HepG2 (cell line): ENCODE results near the gene SFXN5. TPM values are rescaled to one million over a fixed set of nuclear protein-coding genes. Genes with fewer than 3 reads are reported as not detected.

Experiments used
- ATF7-NPFF ChIP-seq: sonication (generic); formaldehyde crosslinking; IDR thresholded peaks from 2 replicates; pipeline ENCODE4 v1.8.1; 2023; ENCODE audit warnings: mild to moderate bottlenecking, low read depth, missing genetic modification reagents, moderate library complexity
- CHCHD3 ChIP-seq: sonication (generic); formaldehyde crosslinking; IDR thresholded peaks from 2 replicates; pipeline ENCODE4 v1.8.0; 2022; ENCODE audit warnings: mild to moderate bottlenecking, missing genetic modification reagents, moderate library complexity
- CREM ChIP-seq, 2 experiments: sonication (generic) in 1 of 2; formaldehyde crosslinking in 1 of 2; IDR thresholded peaks; 2 replicates each; pipeline versions ENCODE4 v1.4.0 to v1.6.1; 2016 to 2020; ENCODE audit warnings: antibody characterized with exemption in 1 of 2, mild to moderate bottlenecking in 1 of 2, missing genetic modification reagents in 1 of 2
- FOXC1 ChIP-seq: sonication (generic); formaldehyde crosslinking; IDR thresholded peaks from 2 replicates; pipeline ENCODE4 v1.8.0; 2022; ENCODE audit warnings: mild to moderate bottlenecking, missing genetic modification reagents, borderline replicate concordance
- HNRNPLL ChIP-seq: fragments of 200-400 bp; formaldehyde crosslinking; IDR thresholded peaks from 2 replicates; pipeline ENCODE4 v1.6.1; 2017; ENCODE audit warnings: mild to moderate bottlenecking, low read depth, low read length; ENCODE audit not compliant: poor library complexity, severe bottlenecking
- KAT8 ChIP-seq: IDR thresholded peaks from 2 replicates; pipeline ENCODE4 v1.6.1; 2016; ENCODE audit warnings: missing genetic modification reagents, missing compliant biosample characterization
- MYC ChIP-seq: sonication (generic); formaldehyde crosslinking; IDR thresholded peaks from 2 replicates; pipeline ENCODE4 v1.9.0; 2021; ENCODE audit warnings: missing genetic modification reagents, borderline replicate concordance
- PREB ChIP-seq: sonication (generic); formaldehyde crosslinking; IDR thresholded peaks from 2 replicates; pipeline ENCODE4 v1.4.0; 2020; ENCODE audit warnings: missing genetic modification reagents
- RNF2 ChIP-seq: fragments of 450-650 bp; conservative IDR thresholded peaks from 2 replicates; pipeline ENCODE4 v1.6.1; 2016; ENCODE audit warnings: low read depth
- RXRA ChIP-seq: sonication (generic); formaldehyde crosslinking; IDR thresholded peaks from 2 replicates; pipeline ENCODE4 v1.5.1; 2020; ENCODE audit warnings: missing genetic modification reagents
- SATB2 ChIP-seq: sonication (generic); formaldehyde crosslinking; IDR thresholded peaks from 2 replicates; pipeline ENCODE4 v1.5.0; 2020; ENCODE audit warnings: missing genetic modification reagents
- SKI ChIP-seq: fragments of 450-650 bp; IDR thresholded peaks from one replicate; pipeline ENCODE4 v1.6.1; 2018; ENCODE audit warnings: mild to moderate bottlenecking; ENCODE audit not compliant: partially characterized antibody
- TOPORS ChIP-seq: sonication (generic); formaldehyde crosslinking; IDR thresholded peaks from 2 replicates; pipeline ENCODE4 v1.8.0; 2023; ENCODE audit warnings: mild to moderate bottlenecking, missing genetic modification reagents
- ZBTB7B ChIP-seq: sonication (generic); formaldehyde crosslinking; IDR thresholded peaks from 2 replicates; pipeline ENCODE4 v1.4.0; 2020; ENCODE audit warnings: missing genetic modification reagents
- ZFP36 ChIP-seq: fragments of 150-350 bp; IDR thresholded peaks from 2 replicates; pipeline ENCODE4 v1.6.1; 2018; ENCODE audit warnings: borderline replicate concordance, low read length, low read depth; ENCODE audit not compliant: partially characterized antibody
- ZNF121 ChIP-seq: sonication (generic); formaldehyde crosslinking; IDR thresholded peaks from 2 replicates; pipeline ENCODE4 v1.5.0; 2020; ENCODE audit warnings: mild to moderate bottlenecking, missing genetic modification reagents
- ZNF451 ChIP-seq: sonication (generic); formaldehyde crosslinking; IDR thresholded peaks from 2 replicates; pipeline ENCODE4 v1.5.0; 2020; ENCODE audit warnings: mild to moderate bottlenecking, missing genetic modification reagents
- ZNF510 ChIP-seq: sonication (generic); formaldehyde crosslinking; IDR thresholded peaks from 2 replicates; pipeline ENCODE4 v1.4.0; 2020; ENCODE audit warnings: low read depth, mild to moderate bottlenecking, missing genetic modification reagents
- ZNF670 ChIP-seq: sonication (generic); formaldehyde crosslinking; IDR thresholded peaks from 2 replicates; pipeline ENCODE4 v1.8.0; 2022; ENCODE audit warnings: mild to moderate bottlenecking, missing genetic modification reagents, borderline replicate concordance
- ZNF747 ChIP-seq: sonication (generic); formaldehyde crosslinking; IDR thresholded peaks from 2 replicates; pipeline ENCODE4 v1.8.1; 2023; ENCODE audit warnings: missing genetic modification reagents, mild to moderate bottlenecking, borderline replicate concordance
- ZNF776 ChIP-seq: sonication (generic); formaldehyde crosslinking; IDR thresholded peaks from 2 replicates; pipeline ENCODE4 v1.4.0; 2020; ENCODE audit warnings: mild to moderate bottlenecking, missing genetic modification reagents
- ZNF841 ChIP-seq: sonication (generic); formaldehyde crosslinking; IDR thresholded peaks from 2 replicates; pipeline ENCODE4 v1.8.1; 2023; ENCODE audit warnings: missing genetic modification reagents, borderline replicate concordance
- ZNF879 ChIP-seq: sonication (generic); formaldehyde crosslinking; IDR thresholded peaks from 2 replicates; pipeline ENCODE4 v1.8.1; 2023; ENCODE audit warnings: missing genetic modification reagents
- polyA plus RNA-seq, 8 experiments: library from polyadenylated mRNA; depleted of rRNA in 3 of 8; stranded (reverse) in 7 of 8; unstranded in 1 of 8; fragments of >200 nt; fragmentation: Illumina TruSeq in 4 of 8; extraction: Trizol in 4 of 8; gene quantifications; 2 replicates each; pipeline versions ENCODE4 v1.2.1 to v1.2.3, GENCODE V29; 2011 to 2016; ENCODE audit warnings: low read depth in 4 of 8, missing spikeins in 1 of 8, mixed read lengths in 1 of 8; ENCODE audit not compliant: insufficient read depth in 1 of 8
- total RNA-seq, 5 experiments: library from RNA; depleted of rRNA; stranded (reverse); fragments of >200 nt; fragmentation: Illumina TruSeq; extraction: Trizol; gene quantifications; 2 replicates each; pipeline ENCODE4 v1.2.3, GENCODE V29; 2016; ENCODE audit warnings: low read depth in 1 of 5
- TF ChIP-seq, protein P1 (sequence below): IDR thresholded peaks from 2 replicates; pipeline ENCODE4 v1.6.1; 2016; ENCODE audit warnings: missing compliant biosample characterization, missing genetic modification reagents, borderline replicate concordance
- TF ChIP-seq, protein P2 (sequence below): IDR thresholded peaks from 2 replicates; pipeline ENCODE4 v1.6.1; 2016; ENCODE audit warnings: missing genetic modification reagents, missing compliant biosample characterization
- TF ChIP-seq, protein P3 (sequence below): sonication (generic); formaldehyde crosslinking; IDR thresholded peaks from 2 replicates; pipeline ENCODE4 v1.5.0; 2020; ENCODE audit warnings: mild to moderate bottlenecking, missing genetic modification reagents
- TF ChIP-seq, protein P4 (sequence below): sonication (generic); formaldehyde crosslinking; IDR thresholded peaks from 2 replicates; pipeline ENCODE4 v1.4.0; 2020; ENCODE audit warnings: mild to moderate bottlenecking, low read depth, missing genetic modification reagents

SFXN5 gene
- total and polyA plus RNA-seq, 2 of the 13 experiments (the other 11 are each of a cell fraction or from before 2014, with no cell fraction given) = 34.9 to 37.4 TPM

GRCh38 chr2:73072129-73072395 is 550 bp upstream of the SFXN5 start (continued):
- TF ChIP-seq ZNF747 (CRISPR knock-in tag) = no peak
- TF ChIP-seq PREB (CRISPR knock-in tag) = no peak
- 0 out of 2 replicates have a peak, but pooled peaks have one; percentile 27 for TF ChIP-seq MYC
- TF ChIP-seq ZNF121 (CRISPR knock-in tag) = no peak
- TF ChIP-seq ZNF670 (CRISPR knock-in tag) = no peak
- 0 out of 2 replicates have a peak, but pooled peaks have one; percentile 9 for TF ChIP-seq SATB2 (CRISPR knock-in tag)
- TF ChIP-seq TOPORS (CRISPR knock-in tag) = no peak; the same call in 1 of the 2 replicates
- 0 out of 2 replicates have a peak, but pooled peaks have one; percentile 38 for TF ChIP-seq ZNF879 (CRISPR knock-in tag)
- no peak for TF ChIP-seq HNRNPLL
- TF ChIP-seq, protein P1, sequence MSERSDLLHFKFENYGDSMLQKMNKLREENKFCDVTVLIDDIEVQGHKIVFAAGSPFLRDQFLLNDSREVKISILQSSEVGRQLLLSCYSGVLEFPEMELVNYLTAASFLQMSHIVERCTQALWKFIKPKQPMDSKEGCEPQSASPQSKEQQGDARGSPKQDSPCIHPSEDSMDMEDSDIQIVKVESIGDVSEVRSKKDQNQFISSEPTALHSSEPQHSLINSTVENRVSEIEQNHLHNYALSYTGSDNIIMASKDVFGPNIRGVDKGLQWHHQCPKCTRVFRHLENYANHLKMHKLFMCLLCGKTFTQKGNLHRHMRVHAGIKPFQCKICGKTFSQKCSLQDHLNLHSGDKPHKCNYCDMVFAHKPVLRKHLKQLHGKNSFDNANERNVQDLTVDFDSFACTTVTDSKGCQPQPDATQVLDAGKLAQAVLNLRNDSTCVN (CRISPR knock-in tag) = no peak
- TF ChIP-seq, protein P2, sequence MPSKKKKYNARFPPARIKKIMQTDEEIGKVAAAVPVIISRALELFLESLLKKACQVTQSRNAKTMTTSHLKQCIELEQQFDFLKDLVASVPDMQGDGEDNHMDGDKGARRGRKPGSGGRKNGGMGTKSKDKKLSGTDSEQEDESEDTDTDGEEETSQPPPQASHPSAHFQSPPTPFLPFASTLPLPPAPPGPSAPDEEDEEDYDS (CRISPR knock-in tag) = no peak
- TF ChIP-seq SKI = no peak
- 0 out of 2 replicates have a peak, but pooled peaks have one; percentile 1 for TF ChIP-seq KAT8
- TF ChIP-seq RXRA (CRISPR knock-in tag) = 0 out of 2 replicates have a peak, but pooled peaks have one; percentile 7
- TF ChIP-seq ZNF841 = no peak
- TF ChIP-seq CHCHD3 (CRISPR knock-in tag) = 0 out of 2 replicates have a peak, but pooled peaks have one; percentile 45
- TF ChIP-seq, protein P3, sequence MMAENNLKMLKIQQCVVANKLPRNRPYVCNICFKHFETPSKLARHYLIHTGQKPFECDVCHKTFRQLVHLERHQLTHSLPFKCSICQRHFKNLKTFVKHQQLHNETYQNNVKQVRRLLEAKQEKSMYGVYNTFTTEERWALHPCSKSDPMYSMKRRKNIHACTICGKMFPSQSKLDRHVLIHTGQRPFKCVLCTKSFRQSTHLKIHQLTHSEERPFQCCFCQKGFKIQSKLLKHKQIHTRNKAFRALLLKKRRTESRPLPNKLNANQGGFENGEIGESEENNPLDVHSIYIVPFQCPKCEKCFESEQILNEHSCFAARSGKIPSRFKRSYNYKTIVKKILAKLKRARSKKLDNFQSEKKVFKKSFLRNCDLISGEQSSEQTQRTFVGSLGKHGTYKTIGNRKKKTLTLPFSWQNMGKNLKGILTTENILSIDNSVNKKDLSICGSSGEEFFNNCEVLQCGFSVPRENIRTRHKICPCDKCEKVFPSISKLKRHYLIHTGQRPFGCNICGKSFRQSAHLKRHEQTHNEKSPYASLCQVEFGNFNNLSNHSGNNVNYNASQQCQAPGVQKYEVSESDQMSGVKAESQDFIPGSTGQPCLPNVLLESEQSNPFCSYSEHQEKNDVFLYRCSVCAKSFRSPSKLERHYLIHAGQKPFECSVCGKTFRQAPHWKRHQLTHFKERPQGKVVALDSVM (CRISPR knock-in tag) = no peak
- peak; percentile 63 for TF ChIP-seq ATF7-NPFF (CRISPR knock-in tag)
- no peak for TF ChIP-seq ZFP36
- TF ChIP-seq ZNF776 (CRISPR knock-in tag) = no peak
- no peak for TF ChIP-seq RNF2
- TF ChIP-seq ZNF510 (CRISPR knock-in tag) = peak; percentile 4; the same call in 1 of the 2 replicates
- TF ChIP-seq ZNF451 = no peak
- TF ChIP-seq, protein P4, sequence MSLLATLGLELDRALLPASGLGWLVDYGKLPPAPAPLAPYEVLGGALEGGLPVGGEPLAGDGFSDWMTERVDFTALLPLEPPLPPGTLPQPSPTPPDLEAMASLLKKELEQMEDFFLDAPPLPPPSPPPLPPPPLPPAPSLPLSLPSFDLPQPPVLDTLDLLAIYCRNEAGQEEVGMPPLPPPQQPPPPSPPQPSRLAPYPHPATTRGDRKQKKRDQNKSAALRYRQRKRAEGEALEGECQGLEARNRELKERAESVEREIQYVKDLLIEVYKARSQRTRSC = 0 out of 2 replicates have a peak, but pooled peaks have one; percentile 6
- peak; percentile 48; the same call in 1 of the 2 replicates for TF ChIP-seq ZBTB7B (CRISPR knock-in tag)
- TF ChIP-seq FOXC1 (CRISPR knock-in tag) = no peak
- TF ChIP-seq CREM (IDR thresholded peaks at IDR 0.05) = no peak
- no peak for TF ChIP-seq CREM (CRISPR knock-in tag; IDR thresholded peaks at IDR 0.05)
